ENCODE measurements around the gene SFMBT1. TPM values are rescaled to one million over a fixed set of nuclear protein-coding genes. Genes with fewer than 3 reads are reported as not detected.

SFMBT1 gene
- polyA plus RNA-seq, 1 experiment: 2.0 TPM

DNA sequence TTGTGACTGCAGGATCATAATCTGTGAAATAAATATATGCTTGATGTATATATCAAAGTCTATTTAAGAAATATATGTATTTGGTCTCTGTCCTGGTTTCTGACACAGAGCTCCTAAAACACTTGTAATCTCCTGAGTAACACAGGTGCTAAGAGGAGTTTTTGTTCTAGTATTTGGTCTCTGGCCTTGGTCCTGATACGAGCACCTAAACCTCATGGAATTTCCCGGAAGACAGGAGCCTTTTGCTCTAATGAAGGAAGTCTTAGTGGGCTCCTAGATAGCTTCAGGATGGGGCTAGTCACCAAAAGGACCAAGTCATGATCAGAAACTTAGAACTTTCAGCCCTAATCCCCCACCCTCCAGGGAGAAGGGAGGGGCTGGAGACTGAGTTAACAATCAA lies 191.9 kb downstream of the SFMBT1 start:
- DNase-seq (ENCODE audit: low read depth, low spot score): no peak
- Histone ChIP-seq H3K27me3 (ENCODE audit: control insufficient read depth, insufficient read depth, low read length) (no peaks in the 10 kb centered on the region), H3K9me3 (ENCODE audit: control insufficient read depth, insufficient read depth, low read length) (no peaks in the 10 kb centered on the region), H3K27ac (ENCODE audit: low read depth, low read length) (peak overlapping the region; percentile 12), H3K4me3 (ENCODE audit: low read depth, low read length) (no peak overlapping the region)
- ChIA-PET CTCF (interaction anchor here (3.3 kb wide), 1 partner anchor 81 kb away, joined by 21 read pairs; no protein-coding TSS in a partner anchor), POLR2A (no interaction called here)
- no peak for TF ChIP-seq CTCF (IDR thresholded peaks at IDR 0.05; ENCODE audit: low read depth, low read length)

Other genes starting within 250 kb of the SFMBT1 start
- gene ITIH4, start 215.4 kb downstream of the SFMBT1 start, polyA plus RNA-seq (2011; rRNA removed): 0.63 and 0.64 TPM in 2 replicates
- gene MUSTN1, start 211.1 kb downstream of the SFMBT1 start, polyA plus RNA-seq (2011; rRNA removed): not detected in 2 replicates
- gene STIMATE, start 148.5 kb downstream of the SFMBT1 start, polyA plus RNA-seq (2011; rRNA removed): 10.0 and 12.5 TPM in 2 replicates
- 24.7 and 26.4 TPM in 2 replicates for gene RFT1, start 84.4 kb upstream of the SFMBT1 start, polyA plus RNA-seq (2011; rRNA removed)
- 13.6 and 13.7 TPM in 2 replicates for gene PRKCD, start 115.1 kb upstream of the SFMBT1 start, polyA plus RNA-seq (2011; rRNA removed)
- gene TKT, start 209.9 kb upstream of the SFMBT1 start, polyA plus RNA-seq (2011; rRNA removed): 220 and 319 TPM in 2 replicates